PFSK-1 (cell line): ENCODE measurements around the gene RAB26.

Experiments used
- SIN3A ChIP-seq: IDR thresholded peaks from 2 replicates; pipeline ENCODE4 v1.6.1; 2012; ENCODE audit warnings: mild to moderate bottlenecking, low read length, moderate library complexity, borderline replicate concordance; ENCODE audit not compliant: insufficient read depth
- TF ChIP-seq, protein P1 (sequence below), 2 experiments: IDR thresholded peaks; 2 replicates each; pipeline versions ENCODE4 v1.6.1 to v1.8.0; 2011 to 2012; ENCODE audit warnings: low read depth in 2 of 2, low read length in 2 of 2, control low read depth in 1 of 2, inconsistent platforms in 1 of 2, mild to moderate bottlenecking in 1 of 2, moderate library complexity in 1 of 2; ENCODE audit not compliant: insufficient read depth in 1 of 2

DNA sequence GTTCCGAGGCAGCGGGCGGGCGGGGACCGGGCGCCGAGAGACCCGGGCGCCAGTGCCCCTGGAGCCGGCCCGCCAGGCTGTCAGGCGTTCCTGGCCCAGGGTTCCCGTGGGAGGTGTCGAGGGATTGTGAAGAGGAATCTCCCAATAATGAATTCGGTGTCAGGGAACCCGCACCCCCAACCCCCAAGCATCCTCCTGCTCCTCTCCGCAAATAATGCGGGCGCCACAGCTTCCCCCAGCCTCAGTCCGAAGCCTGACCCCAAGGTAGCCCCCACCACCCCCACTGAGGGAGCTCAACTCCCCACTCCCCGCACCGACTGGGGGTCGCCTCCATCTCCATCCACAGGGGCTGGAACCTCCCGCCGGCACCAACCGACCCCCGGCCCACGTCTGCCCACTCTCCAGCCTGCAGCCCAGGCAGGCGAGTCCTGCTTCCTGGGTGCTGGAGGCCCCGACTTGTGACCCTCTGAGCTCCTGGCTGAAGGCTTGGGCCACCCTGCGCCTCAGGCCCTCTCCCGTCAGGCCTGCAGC lies 48.6 kb downstream of the RAB26 start:
- TF ChIP-seq, protein P1, sequence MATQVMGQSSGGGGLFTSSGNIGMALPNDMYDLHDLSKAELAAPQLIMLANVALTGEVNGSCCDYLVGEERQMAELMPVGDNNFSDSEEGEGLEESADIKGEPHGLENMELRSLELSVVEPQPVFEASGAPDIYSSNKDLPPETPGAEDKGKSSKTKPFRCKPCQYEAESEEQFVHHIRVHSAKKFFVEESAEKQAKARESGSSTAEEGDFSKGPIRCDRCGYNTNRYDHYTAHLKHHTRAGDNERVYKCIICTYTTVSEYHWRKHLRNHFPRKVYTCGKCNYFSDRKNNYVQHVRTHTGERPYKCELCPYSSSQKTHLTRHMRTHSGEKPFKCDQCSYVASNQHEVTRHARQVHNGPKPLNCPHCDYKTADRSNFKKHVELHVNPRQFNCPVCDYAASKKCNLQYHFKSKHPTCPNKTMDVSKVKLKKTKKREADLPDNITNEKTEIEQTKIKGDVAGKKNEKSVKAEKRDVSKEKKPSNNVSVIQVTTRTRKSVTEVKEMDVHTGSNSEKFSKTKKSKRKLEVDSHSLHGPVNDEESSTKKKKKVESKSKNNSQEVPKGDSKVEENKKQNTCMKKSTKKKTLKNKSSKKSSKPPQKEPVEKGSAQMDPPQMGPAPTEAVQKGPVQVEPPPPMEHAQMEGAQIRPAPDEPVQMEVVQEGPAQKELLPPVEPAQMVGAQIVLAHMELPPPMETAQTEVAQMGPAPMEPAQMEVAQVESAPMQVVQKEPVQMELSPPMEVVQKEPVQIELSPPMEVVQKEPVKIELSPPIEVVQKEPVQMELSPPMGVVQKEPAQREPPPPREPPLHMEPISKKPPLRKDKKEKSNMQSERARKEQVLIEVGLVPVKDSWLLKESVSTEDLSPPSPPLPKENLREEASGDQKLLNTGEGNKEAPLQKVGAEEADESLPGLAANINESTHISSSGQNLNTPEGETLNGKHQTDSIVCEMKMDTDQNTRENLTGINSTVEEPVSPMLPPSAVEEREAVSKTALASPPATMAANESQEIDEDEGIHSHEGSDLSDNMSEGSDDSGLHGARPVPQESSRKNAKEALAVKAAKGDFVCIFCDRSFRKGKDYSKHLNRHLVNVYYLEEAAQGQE (IDR thresholded peaks at IDR 0.05; ENCODE audit: insufficient read depth in 1 of 2, low read depth in 2 of 2, low read length in 2 of 2) = no peak
- TF ChIP-seq SIN3A = no peak
